Erythroblast (primary cell): Measurements from ENCODE around the gene NR4A3.

Experiments used
- GATA1 ChIP-seq: IDR thresholded peaks from 2 replicates; pipeline ENCODE4 v1.6.1; 2011; ENCODE audit warnings: low read depth, mild to moderate bottlenecking, control low read depth, low read length, moderate library complexity
- POLR2A ChIP-seq: IDR thresholded peaks from 2 replicates; pipeline ENCODE4 v1.6.1; 2011; ENCODE audit warnings: mild to moderate bottlenecking, low read length

- no peak for TF ChIP-seq POLR2A
- no peak for TF ChIP-seq GATA1
Measured at GRCh38 chr9:99835142-99835541, 13.5 kb downstream of the NR4A3 start.
